Stimulated activated CD4-positive, alpha-beta T cell treated with anti-CD3 and anti-CD28 coated beads, Interleukin-4, amount 100 ng/mL, for 4 hours (primary cell): ENCODE data around the gene ARFGEF3.

Experiments
- DNase-seq, 2 experiments: peaks; one replicate each; pipeline ENCODE4 v3.0.0-alpha.2; 2020

Gene ARFGEF3

DNA sequence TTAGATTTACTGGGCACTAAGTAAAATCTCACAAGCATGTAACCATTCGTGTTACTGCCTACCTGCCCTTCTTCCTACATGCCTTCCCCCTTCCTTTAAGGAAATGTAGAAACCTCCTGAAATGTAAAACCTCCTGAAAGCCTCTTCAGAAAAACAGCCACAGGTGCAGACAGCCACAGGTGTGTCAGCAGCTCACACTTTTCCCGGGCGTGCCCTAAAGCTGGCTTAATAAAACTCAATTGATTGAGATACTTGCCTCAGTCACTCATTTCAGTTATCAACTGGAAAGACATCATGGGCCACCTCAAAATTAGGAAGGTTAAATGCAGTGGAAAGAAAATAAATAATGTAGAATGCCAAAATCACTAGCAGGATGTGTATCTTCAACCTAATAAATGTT lies 79.6 kb downstream of the ARFGEF3 start:
- DNase-seq = no peak

DNA sequence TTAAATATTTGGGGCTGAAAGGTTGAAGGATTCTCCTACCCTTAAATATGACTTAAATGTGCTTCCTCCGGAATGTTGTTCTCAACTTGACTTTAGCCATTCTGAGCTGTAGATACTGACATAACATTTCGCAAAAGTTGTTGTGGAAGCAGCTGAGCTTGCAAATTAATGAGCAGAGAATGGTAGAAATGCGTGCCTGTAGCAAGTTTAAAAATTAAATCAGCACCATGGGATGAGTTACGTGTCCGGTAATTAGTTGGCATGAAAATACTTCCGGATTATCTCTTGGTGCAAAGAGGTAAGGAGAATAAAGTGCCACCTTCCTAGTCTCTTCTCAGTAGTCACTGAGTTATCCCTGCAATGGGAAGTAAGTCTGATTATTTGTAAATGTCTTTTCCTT lies 80.2 kb downstream of the ARFGEF3 start:
- DNase-seq = no peak

DNA sequence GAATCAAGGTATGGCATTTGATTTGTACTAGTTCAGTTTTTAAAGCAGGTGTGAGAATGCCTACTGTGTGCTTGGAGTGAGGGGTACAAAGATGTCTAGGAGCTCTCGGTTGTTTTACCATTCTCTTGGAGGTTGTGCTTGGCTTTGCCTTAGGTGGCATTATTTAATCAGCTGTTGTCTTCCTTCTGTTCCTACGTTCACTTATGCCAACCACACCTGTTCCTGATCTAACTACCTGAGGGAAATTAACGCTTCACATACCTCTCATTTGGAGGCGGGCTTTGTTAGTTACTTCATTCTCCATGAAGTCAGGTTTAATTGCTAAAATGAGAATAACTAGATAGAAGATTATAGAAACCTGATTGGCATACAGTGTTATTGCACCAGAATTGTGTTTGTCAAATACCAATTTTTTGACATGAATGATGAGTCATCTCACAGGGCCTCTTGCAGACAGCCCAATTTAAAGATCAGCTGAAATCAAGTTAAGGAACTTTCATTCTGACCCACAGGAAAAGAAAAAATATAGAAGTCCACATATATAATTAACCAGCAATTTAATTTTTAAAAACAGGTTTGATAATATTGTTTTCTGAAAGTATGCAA lies 81.4 kb downstream of the ARFGEF3 start:
- no peak for DNase-seq

DNA sequence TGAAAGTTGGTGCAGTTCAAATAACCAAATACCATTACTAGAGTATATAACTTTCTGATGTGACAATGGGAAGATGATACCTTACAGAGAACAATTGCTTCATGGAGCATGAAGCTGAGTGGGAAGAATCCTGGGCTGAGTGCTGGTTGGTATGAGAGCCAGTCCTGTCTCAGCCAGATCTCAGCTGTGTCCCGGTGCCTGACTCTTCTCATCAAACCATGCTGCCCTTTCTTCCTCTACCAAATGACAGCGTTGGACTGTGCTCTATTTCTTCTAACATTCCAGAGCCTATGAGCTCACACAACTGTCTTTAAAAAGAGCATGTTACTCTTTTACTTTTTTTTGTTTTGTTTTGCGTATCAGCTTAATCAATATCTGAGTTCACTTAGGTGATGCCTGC lies 84.0 kb downstream of the ARFGEF3 start:
- DNase-seq = no peak

DNA sequence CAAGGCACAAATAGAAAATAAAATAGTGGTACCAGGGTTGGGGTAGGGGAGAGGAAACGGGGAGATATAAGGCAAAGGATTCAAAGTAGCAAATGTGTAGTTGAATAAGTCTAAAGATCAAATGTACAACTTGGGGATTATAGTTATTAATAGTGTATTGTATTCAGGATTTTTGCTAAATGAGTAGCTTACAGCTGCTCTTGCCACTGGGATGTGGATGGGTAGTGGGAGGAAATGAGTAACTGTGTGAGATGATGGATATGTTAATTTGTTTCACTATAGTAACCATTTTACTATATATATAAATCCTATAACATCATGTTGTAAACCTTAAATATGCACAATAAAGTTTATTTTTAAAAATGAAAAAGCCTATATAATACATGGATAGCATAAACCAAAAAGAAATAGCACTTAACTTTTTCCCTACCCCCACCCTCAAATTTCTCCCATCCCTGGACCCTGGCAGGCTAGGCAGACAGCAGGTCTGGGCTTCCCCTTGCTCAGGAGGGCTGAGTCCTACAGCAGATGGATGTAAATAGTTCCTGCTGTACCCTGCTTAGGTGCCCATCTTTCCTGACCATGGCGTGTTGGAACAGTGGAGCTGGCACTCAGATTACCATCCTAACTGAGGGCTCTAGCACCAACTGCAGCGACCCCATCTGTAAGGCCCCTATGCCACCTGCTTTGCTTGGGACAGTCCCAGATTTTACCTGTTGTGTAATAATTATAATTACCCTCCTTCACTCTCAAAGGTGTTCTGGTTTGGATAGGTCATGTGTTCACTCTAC lies 85.1 kb downstream of the ARFGEF3 start:
- no peak for DNase-seq

DNA sequence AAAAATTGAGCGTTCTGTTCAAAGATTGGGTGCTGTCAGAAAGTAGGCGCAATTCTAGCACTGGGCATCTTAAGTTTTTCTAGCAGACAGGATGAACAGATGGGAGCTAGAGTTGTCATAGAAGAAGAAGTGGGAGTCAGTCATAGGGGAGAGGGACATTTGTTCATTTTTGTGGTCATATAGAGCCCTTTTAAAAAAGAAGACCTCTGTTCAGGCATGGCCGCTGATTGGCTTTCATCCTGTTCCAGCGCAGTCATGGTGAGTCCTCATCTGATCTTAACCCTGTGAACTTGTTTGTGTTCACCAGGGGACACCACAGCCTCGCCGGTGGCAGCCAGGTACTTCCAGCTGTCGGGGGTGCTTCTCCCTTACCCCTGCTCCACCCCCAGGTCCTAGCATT lies 86.3 kb downstream of the ARFGEF3 start:
- DNase-seq = no peak

DNA sequence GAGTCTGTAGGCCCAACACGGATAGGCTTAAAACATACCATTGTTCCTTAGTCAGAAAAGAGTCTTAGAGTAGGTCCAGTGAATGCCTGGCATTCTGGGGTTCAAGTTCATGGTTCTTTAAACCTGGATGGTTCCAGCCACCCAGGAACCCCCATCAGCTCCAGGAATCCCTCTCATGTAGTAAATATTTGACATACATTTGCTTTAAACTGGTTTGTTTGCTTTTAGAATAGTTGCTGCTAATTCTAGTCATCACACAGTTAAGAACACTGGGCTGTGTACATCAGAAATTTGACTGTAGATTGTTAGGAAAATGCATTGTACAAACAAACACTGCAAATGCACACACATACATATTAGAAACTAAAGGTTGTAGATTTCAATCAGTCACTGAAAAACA lies 87.1 kb downstream of the ARFGEF3 start:
- no peak for DNase-seq

DNA sequence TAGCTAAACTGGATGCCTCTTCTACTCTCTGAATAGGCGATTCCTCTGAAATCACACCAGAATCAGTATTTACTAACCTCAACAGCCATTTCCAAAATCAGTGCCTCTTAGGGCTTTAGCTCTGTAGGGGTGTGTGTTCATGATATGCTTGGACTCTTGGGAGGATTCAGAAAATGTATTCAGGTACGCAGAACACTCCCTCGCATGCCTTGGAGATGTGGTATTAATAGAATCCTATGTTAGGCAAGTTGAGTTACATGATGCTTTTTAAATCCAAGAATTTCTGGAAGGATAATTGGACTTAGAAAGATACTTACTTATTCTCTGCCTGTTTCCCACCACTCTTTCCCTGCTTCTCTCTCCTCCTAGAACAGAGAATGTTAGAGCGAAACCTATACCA lies 88.3 kb downstream of the ARFGEF3 start:
- DNase-seq = no peak

DNA sequence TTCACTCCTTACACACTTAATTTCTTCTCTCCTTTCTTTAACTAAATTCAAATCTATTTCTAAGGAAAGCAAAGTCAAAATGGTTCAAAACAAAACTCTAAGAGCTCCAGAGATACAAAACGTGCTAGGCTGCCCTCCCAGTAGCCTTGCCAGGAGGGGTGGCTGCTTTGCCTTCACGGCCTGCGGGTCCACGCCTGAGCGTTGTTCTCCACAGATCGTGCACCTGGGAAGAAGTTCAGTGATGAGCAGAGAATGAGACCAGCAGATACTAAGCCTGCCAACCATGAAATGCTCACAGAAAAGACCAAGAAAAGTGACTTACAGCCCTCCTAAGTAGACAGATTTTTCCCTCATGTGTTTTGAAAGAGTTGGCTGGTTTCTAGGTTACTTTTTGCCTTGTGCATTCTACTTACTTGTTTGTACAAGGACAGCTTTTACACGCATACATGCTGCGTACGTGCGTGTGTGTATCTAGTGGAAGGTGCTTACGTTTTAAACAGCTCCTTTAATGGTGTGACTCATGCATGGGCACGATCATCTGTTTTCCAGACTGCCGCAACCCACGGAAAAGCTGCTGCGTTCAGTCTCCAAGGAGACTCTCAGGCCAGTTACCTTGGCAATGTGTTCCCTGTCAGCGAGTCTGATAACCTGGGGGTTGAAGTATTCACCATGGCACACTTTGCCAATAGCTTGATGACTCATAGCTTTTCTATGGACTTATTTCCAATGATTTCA lies 88.9 kb downstream of the ARFGEF3 start:
- DNase-seq = no peak

DNA sequence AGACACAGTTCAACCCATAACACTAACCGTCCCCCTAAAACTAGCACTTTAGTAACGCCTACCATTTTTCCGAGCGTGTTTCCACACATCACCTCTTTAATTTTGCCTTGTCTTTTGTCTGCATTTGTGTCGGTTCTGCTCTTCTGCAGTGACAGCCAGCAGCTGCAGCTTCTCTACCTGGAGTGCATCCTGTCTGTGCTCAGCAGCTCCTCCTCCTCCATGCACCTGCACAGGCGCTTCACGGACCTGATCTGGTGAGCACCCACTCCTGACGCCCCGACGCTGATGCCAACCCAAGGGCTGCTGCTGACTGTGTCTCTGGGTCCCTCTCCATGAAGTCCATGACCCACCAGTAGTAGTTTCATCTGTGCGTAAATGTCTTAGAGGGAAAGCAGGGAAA lies 92.0 kb downstream of the ARFGEF3 start:
- no peak for DNase-seq

DNA sequence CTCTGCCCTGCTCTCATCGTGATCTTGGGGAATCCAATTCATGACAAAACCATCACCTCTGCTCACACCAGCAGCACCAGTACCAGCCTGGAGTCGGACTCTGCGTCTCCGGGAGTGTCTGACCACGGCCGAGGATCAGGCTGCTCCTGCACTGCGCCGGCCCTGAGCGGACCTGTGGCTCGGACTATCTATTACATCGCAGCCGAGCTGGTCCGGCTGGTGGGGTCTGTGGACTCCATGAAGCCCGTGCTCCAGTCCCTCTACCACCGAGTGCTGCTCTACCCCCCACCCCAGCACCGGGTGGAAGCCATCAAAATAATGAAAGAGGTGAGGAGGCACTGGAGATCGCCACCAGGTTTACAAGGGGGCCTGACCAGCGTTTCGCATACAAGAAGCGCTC lies 93.7 kb downstream of the ARFGEF3 start:
- DNase-seq = no peak

DNA sequence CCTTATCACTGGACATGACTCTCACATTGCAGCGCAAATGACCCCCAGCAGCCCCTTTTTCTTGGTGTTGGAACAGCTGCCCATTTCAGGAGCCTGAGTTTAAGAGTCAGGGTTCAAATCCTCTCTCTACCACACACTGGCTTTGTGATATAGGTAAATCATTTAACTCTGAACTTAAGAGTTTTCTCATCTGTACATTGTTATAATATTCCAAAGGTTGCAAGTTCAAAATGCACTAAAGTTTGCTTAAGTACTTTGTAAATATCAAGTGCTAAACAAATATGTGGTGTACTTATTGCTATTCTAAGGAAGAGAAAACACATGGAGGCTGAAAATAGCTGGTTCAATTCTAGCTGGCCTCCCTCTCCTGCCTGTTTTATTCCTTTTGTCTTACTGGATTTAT lies 95.9 kb downstream of the ARFGEF3 start:
- DNase-seq = no peak

DNA sequence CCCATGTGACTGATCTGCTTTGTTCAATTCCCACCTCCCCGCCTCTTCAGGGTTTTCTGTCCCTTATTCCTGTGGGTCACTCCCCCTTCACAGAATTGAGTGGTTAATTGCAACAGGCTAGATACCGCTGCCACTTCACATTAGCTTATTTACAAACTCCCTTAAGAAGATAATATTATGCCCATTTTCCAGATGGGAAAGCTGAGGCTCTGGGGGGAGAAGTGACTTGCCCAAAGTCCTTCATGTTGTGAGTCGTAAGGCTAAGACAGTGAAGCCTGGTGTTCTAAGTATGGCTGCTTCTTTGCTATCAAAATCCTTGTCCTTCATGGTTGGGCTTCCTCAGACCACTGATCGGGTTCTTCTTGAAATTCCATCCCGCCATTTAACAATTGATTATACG lies 96.5 kb downstream of the ARFGEF3 start:
- DNase-seq = no peak

DNA sequence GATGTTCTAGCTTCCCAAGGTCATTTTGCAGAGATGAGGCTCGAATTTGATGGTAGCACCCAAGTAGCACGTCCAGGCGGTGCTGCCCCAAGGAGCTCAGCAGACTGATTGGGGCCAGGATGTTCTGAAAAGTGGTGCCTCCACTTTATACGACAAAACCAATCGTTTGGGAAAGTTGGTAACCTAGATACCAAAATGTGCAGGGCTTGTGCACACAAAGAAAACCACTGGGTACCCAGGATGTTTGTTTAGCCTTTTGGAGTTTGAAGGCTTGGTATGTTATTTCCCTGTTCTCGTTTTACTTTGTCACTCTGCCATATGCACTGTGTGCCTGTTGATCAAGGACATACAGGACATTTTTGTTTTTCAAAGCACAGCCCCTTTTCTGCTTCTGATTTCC lies 97.3 kb downstream of the ARFGEF3 start:
- DNase-seq = no peak

DNA sequence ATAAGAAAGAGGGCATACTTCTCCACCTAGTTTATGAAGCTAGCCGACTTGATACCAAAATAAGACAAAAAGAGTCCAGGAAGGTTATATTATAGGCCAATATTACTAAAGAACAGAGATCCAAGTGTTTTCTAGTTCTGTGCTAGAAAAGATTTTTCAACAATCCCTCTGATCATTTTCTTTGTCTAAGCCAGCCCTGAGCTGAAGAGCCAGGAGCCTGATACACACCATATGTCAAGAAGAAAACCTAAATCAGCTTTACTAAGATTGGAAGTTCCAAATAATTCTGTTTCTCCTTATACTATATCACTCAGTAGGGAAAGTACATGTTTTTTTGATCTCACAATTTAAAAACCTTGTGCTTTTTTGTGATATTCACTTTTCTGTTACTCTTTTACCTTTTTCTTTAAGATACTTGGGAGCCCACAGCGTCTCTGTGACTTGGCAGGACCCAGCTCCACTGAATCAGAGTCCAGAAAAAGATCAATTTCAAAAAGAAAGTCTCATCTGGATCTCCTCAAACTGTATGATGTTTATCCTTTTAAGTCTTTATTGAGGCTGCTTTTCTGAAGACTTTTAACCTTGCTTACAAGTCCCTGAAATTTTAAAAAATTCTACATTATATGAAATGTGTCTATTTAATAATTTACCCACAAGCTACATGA lies 99.5 kb downstream of the ARFGEF3 start:
- DNase-seq = no peak

DNA sequence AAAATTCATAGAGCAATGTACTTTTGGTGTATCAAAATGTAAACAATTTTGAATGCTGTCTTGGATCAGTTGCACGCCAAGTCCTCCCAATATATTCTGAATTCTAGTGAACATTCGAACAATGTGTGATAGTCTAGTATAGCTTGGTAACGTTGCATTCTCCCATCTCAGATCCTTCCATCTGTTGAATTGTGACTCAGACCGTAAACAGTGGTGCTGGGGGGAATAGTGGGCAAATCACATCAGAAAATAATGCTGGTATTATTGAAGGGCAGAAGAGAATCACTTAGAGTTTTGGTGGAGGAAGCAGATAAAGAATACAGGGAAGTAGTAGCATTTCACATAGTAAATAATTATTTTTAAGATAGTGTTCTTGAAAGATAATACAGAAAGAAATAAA lies 102.2 kb downstream of the ARFGEF3 start:
- DNase-seq = no peak

DNA sequence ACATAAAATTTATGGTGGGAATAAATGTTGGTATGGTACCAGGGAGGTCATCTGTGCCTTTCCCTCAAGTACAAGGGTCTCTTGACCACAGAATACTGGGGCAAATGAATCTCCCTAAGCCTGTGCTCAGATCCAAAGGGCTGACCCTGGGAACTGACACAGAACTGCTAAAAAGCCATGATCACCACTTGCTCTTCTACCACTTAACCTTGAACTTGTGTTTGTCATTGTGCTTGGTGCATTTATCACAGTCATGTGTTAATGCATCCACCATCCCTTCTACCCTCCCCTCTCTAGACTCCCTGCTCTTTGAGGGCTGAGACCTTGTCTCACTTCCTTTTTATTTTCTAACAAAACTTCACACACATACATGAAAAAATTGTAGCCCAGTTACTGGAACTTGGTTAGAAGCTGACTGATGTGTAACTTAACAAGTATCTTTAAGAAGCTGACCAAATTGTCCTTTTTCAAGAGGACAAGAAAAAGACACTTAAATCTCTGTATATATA lies 102.7 kb downstream of the ARFGEF3 start:
- DNase-seq = no peak

DNA sequence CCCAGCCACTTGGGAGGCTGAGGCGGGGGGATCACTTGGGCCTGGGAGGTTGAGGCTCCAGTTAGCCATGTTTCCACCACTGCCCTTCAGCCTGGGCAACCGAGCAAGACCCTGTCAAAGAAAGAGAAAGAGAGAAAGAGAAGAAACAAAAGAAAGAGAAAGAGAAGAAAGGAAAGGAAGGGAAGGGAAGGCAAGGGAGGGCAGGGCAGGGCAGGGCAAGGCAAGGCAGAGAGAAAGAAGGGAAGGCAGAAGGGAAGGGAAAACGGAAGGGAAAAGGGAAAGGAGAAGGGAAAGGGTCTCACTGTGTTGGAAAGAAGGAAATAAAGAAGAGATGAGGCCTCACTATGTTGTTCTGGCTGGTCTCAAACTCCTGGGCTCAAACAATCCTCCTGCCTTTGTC lies 104.4 kb downstream of the ARFGEF3 start:
- no peak for DNase-seq

DNA sequence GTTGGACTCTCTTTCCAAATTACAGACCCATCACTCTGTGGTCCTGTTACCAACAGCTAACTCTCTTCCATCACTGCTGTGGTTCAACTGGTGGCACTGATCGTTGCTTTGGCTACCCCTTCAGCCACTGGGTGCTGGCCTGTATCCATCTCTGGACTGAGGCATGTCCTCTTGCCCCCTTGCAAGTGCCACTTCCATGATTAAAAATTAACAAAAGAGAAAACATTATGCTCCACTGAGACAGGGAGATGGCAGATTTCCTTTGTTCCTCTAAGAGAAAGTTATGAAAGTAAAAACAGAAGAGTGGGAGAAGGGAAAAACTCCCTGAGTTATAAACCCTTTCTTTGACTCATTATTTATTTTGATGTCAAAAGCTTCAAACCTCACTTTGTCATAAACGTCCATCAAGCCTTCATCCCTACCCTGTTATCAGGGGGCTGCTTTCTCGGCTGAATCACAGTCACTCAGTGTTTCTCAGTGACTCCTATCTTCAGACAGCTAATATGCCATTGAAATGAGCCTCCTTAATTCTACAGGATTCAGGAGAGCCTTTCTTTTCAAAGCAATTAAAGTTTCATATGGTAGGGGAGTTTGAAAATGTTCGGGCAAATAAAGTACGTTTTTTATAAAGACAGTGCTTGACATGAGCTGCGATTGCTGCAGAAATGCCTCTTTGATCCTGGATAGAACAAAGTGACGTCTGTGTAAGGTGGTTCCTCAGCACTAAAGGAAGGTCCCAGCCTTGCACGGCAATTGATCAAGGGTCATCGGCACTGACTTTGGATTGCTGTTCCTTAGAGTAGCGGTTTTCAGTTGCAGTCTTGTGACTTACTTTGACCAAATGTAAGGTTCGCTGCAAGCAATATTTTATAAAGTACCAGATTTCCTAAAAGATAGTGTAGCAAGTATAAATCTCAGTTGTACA lies 106.5 kb downstream of the ARFGEF3 start:
- DNase-seq = no peak

DNA sequence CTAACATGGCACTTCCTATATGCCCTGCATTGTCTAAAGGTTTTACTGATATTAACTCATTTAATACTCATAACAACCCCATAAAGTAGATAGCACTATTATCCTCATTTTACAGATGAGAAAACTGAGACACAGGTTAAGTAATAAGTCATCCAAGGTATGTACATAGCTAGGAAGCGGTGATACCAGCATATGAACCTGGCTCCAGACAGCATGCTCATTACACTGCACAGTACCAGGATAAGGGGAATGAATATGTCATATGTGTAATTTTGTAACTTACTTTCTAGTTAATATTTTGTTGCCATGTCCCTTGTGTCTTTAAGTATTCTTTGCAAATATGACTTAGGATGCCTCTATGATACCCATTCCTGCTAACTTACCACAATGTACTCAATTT lies 109.7 kb downstream of the ARFGEF3 start:
- DNase-seq = no peak

DNA sequence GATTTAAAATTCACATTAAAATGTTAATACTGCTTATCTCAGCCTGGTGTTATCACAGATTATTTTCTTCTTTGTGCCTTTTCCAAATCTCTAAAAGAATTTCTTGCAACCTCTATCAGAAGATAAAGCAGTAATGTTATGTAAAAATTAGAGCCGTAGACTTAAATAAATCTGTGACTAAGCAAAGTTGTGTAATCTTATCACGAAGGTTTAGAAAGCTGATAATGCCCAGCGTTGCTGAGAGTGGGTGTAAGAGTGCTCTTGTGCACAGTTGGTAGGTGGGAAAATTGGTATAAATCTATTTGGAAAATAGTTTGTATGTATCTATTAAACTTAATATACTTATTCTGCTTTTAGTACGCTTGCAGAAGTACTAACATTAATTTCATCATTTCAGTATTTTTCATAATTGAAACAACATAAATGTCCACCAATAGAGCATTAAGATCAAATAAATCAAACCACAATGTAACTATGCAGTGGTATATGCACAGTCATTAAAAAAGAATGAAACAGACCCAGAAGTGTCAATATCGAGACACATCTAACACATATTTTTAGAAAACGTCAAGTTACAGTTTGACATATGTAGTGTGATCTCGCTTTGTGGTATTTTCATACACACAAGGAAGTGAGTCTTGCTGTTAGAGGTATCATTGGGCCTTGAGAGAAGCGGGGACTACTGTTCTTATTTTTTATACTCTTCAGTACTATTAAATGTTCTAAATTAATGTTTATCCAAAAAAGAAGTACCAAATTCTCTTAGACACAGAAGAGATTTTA lies 111.0 kb downstream of the ARFGEF3 start:
- DNase-seq = no peak

DNA sequence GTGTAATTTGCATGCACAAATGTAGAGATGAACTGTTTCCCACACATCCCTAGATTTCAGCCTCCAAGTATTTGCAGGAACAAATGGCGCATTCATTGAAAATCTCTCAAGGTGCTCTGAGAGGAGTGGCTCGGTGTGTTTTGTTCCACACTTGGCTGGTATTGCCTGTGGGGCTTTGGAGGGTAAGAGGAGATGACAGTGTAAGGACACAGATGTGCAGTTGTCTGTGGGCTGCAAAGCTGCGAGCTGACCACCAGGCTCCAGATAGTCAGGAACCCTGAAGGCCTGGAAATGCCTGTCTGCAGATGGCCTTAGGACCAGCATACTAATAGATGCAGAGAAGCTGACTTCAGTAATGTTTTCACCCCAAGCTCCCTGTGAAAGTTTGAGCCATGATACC lies 114.2 kb downstream of the ARFGEF3 start:
- DNase-seq = no peak
